WTC11 (cell line): Measurements from ENCODE around the gene PAQR4. TPM values are rescaled to one million over a fixed set of nuclear protein-coding genes. Genes with fewer than 3 reads are reported as not detected.

Experiments
- ATAC-seq: fragments of 200-7000 bp; cut with Tn5 transposase; 2 replicates; pipeline ENCODE4 v1.10.0; 2021; ENCODE audit warnings: mild to moderate bottlenecking, moderate library complexity
- CTCF ChIA-PET: fragments of 300-600 bp; sonication (Branson Sonifier 250); formaldehyde crosslinking; loops from one replicate; lab custom pipeline; 2021; ENCODE audit warnings: antibody characterized with exemption; lab: Charles Lee
- POLR2A ChIA-PET: fragments of 350-600 bp; sonication (Branson Sonifier 250); formaldehyde crosslinking; loops from one replicate; lab custom pipeline; 2021; ENCODE audit warnings: antibody characterized with exemption; lab: Charles Lee
- DNase-seq: peaks from one replicate; pipeline ENCODE4 v3.0.0; 2021; ENCODE audit warnings: low spot score
- H3K27ac Mint-ChIP-seq: 2 replicates; pipeline ENCODE4 v1.8.0; 2021; ENCODE audit warnings: mixed read lengths
- H3K27me3 Mint-ChIP-seq: 2 replicates; pipeline ENCODE4 v1.8.0; 2021; ENCODE audit warnings: low read depth, mild to moderate bottlenecking, moderate library complexity, mixed read lengths
- H3K36me3 Mint-ChIP-seq: 2 replicates; pipeline ENCODE4 v1.8.0; 2021; ENCODE audit warnings: mixed read lengths
- H3K4me1 Mint-ChIP-seq: 2 replicates; pipeline ENCODE4 v1.8.0; 2022; ENCODE audit warnings: mixed read lengths
- H3K4me3 Mint-ChIP-seq: 2 replicates; pipeline ENCODE4 v1.8.0; 2021; ENCODE audit warnings: mild to moderate bottlenecking, moderate library complexity, mixed read lengths
- H3K9me3 Mint-ChIP-seq: 2 replicates; pipeline ENCODE4 v1.8.0; 2021; ENCODE audit warnings: mixed read lengths
- ATF1 ChIP-seq: sonication (generic); formaldehyde crosslinking; IDR thresholded peaks from 2 replicates; pipeline ENCODE4 v1.8.1; 2023; ENCODE audit warnings: mild to moderate bottlenecking, moderate library complexity, missing genetic modification reagents
- ELF4 ChIP-seq: sonication (generic); formaldehyde crosslinking; IDR thresholded peaks from 2 replicates; pipeline ENCODE4 v1.8.1; 2022; ENCODE audit warnings: low read depth, mild to moderate bottlenecking, moderate library complexity, missing genetic modification reagents
- EMX1 ChIP-seq: fragments of 250-450 bp; sonication (Bioruptor Pico); IDR thresholded peaks from 2 replicates; pipeline ENCODE4 v1.8.0; 2021; ENCODE audit warnings: mild to moderate bottlenecking
- FOXK1 ChIP-seq: sonication (generic); formaldehyde crosslinking; IDR thresholded peaks from 2 replicates; pipeline ENCODE4 v1.8.0; 2022; ENCODE audit warnings: mild to moderate bottlenecking, moderate library complexity, missing genetic modification reagents
- GABPB1 ChIP-seq: sonication (generic); formaldehyde crosslinking; IDR thresholded peaks from 2 replicates; pipeline ENCODE4 v1.8.1; 2023; ENCODE audit warnings: mild to moderate bottlenecking, missing genetic modification reagents
- JAZF1 ChIP-seq: fragments of 250-450 bp; sonication (Bioruptor Pico); IDR thresholded peaks from 2 replicates; pipeline ENCODE4 v1.9.0; 2021; ENCODE audit warnings: moderate library complexity, mild to moderate bottlenecking, inconsistent platforms
- JUN ChIP-seq: sonication (generic); formaldehyde crosslinking; IDR thresholded peaks from 2 replicates; pipeline ENCODE4 v1.8.0; 2023; ENCODE audit warnings: mild to moderate bottlenecking, missing genetic modification reagents
- NFE2L1 ChIP-seq: sonication (generic); formaldehyde crosslinking; IDR thresholded peaks from 2 replicates; pipeline ENCODE4 v1.8.1; 2023; ENCODE audit warnings: missing genetic modification reagents
- NFYB ChIP-seq: sonication (generic); formaldehyde crosslinking; conservative IDR thresholded peaks from 2 replicates; pipeline ENCODE4 v1.8.0; 2022; ENCODE audit warnings: low read depth, missing genetic modification reagents
- NR3C1 ChIP-seq: sonication (generic); formaldehyde crosslinking; conservative IDR thresholded peaks from 2 replicates; pipeline ENCODE4 v1.8.1; 2023; ENCODE audit warnings: low read depth, mild to moderate bottlenecking, missing genetic modification reagents
- OVOL2 ChIP-seq: fragments of 250-450 bp; sonication (Bioruptor Pico); IDR thresholded peaks from 2 replicates; pipeline ENCODE4 v1.9.0; 2021; ENCODE audit warnings: mild to moderate bottlenecking, borderline replicate concordance
- PRRX2 ChIP-seq: fragments of 250-450 bp; sonication (Bioruptor Pico); IDR thresholded peaks from 2 replicates; pipeline ENCODE4 v1.8.0; 2021; ENCODE audit warnings: mild to moderate bottlenecking
- RELA ChIP-seq: sonication (generic); formaldehyde crosslinking; IDR thresholded peaks from 2 replicates; pipeline ENCODE4 v1.8.1; 2022; ENCODE audit warnings: missing genetic modification reagents, mild to moderate bottlenecking, borderline replicate concordance
- SMAD3 ChIP-seq: sonication (generic); formaldehyde crosslinking; IDR thresholded peaks from 2 replicates; pipeline ENCODE4 v1.8.0; 2022; ENCODE audit warnings: missing genetic modification reagents, mild to moderate bottlenecking, borderline replicate concordance
- TCF7 ChIP-seq: sonication (generic); formaldehyde crosslinking; IDR thresholded peaks from 2 replicates; pipeline ENCODE4 v1.8.0; 2022; ENCODE audit warnings: mild to moderate bottlenecking, low read depth, missing genetic modification reagents, moderate library complexity
- ZBTB21 ChIP-seq: sonication (generic); formaldehyde crosslinking; IDR thresholded peaks from 2 replicates; pipeline ENCODE4 v1.8.1; 2023; ENCODE audit warnings: mild to moderate bottlenecking, missing genetic modification reagents, borderline replicate concordance
- ZNF219 ChIP-seq: sonication (generic); formaldehyde crosslinking; IDR thresholded peaks from 2 replicates; pipeline ENCODE4 v1.8.0; 2023; ENCODE audit warnings: missing genetic modification reagents, mild to moderate bottlenecking, borderline replicate concordance
- ZNF232 ChIP-seq: sonication (generic); formaldehyde crosslinking; IDR thresholded peaks from 2 replicates; pipeline ENCODE4 v1.8.0; 2022; ENCODE audit warnings: mild to moderate bottlenecking, missing genetic modification reagents
- ZNF317 ChIP-seq: sonication (generic); formaldehyde crosslinking; IDR thresholded peaks from 2 replicates; pipeline ENCODE4 v1.8.1; 2023; ENCODE audit warnings: low read depth, mild to moderate bottlenecking, moderate library complexity, missing genetic modification reagents, borderline replicate concordance
- ZNF396 ChIP-seq: fragments of 250-450 bp; sonication (Bioruptor Pico); IDR thresholded peaks from 2 replicates; pipeline ENCODE4 v1.8.0; 2021; ENCODE audit warnings: mild to moderate bottlenecking, moderate library complexity, borderline replicate concordance
- total RNA-seq: library from RNA; stranded (reverse); gene quantifications from 3 replicates; pipeline ENCODE4 v1.2.3, GENCODE V29; 2021
- TF ChIP-seq, protein P1 (sequence below): sonication (generic); formaldehyde crosslinking; IDR thresholded peaks from 2 replicates; pipeline ENCODE4 v1.8.1; 2023; ENCODE audit warnings: mild to moderate bottlenecking, missing genetic modification reagents, moderate library complexity
- TF ChIP-seq, protein P2 (sequence below): sonication (generic); formaldehyde crosslinking; IDR thresholded peaks from 2 replicates; pipeline ENCODE4 v1.8.1; 2023; ENCODE audit warnings: mild to moderate bottlenecking, missing genetic modification reagents
- TF ChIP-seq, protein P3 (sequence below): sonication (generic); formaldehyde crosslinking; IDR thresholded peaks from 2 replicates; pipeline ENCODE4 v1.8.0; 2022; ENCODE audit warnings: mild to moderate bottlenecking, missing genetic modification reagents
- TF ChIP-seq, protein P4 (sequence below): fragments of 250-450 bp; sonication (Bioruptor Pico); IDR thresholded peaks from 2 replicates; pipeline ENCODE4 v1.8.0; 2021; ENCODE audit warnings: mild to moderate bottlenecking
- TF ChIP-seq, protein P5 (sequence below): sonication (generic); formaldehyde crosslinking; IDR thresholded peaks from 2 replicates; pipeline ENCODE4 v1.8.0; 2022; ENCODE audit warnings: mild to moderate bottlenecking, missing genetic modification reagents
- TF ChIP-seq, protein P6 (sequence below): fragments of 250-450 bp; sonication (Bioruptor Pico); IDR thresholded peaks from 2 replicates; pipeline ENCODE4 v1.9.0; 2021; ENCODE audit warnings: moderate library complexity, mild to moderate bottlenecking, inconsistent platforms, borderline replicate concordance

PAQR4 gene
- total RNA-seq, 1 experiment from 2014 or later, result 32.4 TPM

DNA sequence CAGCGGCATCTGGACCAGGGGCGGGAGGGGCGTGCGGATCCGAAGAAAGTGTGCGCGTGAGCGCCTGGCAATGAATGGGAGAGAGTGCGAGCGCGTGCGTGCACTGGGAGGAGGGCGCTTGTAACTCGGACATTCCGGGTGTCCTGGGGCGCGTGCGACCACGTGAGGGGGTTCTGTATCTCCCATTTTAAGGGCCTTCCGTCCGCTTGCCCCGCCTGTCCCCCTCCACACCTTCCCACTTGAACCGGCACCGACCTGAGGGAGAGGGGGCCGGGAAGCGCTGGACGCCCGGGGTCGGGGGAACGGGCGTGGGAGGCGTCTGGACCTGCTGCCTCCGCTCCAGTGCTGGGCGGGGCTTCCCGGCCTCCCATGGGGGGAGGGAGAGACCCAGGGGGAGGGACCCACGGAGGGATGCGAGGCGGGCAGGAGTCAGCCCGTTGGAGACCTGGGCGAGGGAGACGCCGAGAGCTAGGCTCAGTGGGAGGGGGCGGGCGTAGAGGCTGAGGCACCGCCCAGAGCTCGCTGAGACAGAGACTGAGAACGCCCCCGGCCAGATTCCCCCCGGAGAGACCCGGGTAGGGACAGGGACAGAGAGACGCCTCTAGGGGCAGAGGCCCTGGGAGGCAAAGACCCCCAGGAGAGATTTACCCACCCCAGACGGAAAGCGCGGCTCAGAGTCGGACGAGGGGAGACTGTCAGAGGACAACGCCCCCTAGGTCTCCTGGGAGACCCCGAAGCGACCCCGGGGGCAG, 5.2 kb upstream of the PAQR4 start, which contains the start of gene KREMEN2 (continued):
- TF ChIP-seq, protein P1, sequence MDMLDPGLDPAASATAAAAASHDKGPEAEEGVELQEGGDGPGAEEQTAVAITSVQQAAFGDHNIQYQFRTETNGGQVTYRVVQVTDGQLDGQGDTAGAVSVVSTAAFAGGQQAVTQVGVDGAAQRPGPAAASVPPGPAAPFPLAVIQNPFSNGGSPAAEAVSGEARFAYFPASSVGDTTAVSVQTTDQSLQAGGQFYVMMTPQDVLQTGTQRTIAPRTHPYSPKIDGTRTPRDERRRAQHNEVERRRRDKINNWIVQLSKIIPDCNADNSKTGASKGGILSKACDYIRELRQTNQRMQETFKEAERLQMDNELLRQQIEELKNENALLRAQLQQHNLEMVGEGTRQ (CRISPR knock-in tag), result peak; percentile 78
- 0 out of 2 replicates have a peak, but pooled peaks have one; percentile 57 for TF ChIP-seq ZNF219 (CRISPR knock-in tag)
- TF ChIP-seq, protein P2, sequence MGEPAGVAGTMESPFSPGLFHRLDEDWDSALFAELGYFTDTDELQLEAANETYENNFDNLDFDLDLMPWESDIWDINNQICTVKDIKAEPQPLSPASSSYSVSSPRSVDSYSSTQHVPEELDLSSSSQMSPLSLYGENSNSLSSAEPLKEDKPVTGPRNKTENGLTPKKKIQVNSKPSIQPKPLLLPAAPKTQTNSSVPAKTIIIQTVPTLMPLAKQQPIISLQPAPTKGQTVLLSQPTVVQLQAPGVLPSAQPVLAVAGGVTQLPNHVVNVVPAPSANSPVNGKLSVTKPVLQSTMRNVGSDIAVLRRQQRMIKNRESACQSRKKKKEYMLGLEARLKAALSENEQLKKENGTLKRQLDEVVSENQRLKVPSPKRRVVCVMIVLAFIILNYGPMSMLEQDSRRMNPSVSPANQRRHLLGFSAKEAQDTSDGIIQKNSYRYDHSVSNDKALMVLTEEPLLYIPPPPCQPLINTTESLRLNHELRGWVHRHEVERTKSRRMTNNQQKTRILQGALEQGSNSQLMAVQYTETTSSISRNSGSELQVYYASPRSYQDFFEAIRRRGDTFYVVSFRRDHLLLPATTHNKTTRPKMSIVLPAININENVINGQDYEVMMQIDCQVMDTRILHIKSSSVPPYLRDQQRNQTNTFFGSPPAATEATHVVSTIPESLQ, result no peak

DNA sequence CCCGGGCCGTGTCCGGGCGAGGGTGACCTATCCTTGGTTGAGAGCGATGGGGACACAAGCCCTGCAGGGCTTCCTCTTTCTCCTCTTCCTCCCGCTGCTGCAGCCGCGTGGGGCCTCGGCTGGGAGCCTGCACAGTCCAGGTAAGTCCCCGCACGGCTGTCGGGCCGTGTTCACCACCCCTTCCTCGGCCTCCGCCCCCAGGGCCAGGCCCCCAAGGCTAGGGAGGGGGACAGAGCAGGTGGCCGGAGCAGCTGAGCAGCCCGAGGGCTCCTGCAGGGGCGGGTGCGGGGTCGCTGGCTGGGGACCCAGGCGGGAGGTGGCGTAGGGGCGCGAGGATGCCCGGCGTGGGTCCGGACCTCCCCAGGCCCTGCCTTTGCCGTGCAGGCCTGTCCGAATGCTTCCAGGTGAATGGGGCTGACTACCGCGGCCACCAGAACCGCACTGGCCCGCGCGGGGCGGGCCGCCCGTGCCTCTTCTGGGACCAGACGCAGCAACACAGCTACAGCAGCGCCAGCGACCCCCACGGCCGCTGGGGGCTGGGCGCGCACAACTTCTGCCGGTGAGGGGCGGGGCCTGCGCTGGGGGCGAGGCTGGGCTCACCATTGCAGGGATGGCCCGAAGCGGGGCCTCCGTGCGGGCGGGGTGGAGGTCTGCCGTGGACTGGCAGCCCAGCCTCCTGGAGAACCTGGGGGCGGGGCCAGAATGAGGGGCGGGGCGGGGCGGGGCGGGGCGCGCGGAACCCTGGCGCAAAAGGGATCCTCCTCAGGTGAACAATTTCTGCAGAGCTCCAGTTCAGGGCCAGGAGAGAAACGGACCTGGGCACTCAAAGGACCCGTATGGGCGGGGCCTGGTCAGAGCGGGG, 4.4 kb upstream of the PAQR4 start:
- ChIA-PET POLR2A (interaction anchor here (0.9 to 1.2 kb wide), 6 partner anchors 9 to 60 kb away, joined by 3 to 6 read pairs (median 4); partner anchors contain the start of gene PKMYT1), CTCF (interaction anchor here (0.6 to 5.4 kb wide), 39 partner anchors 8 to 635 kb away, joined by 3 to 43 read pairs (median 4); partner anchors contain the start of genes FLYWCH1, FLYWCH2, PKMYT1 and PRSS21)
- Mint-ChIP-seq H3K27ac (no peak overlapping the region), H3K27me3 (peaks cover 38% of the 10 kb centered on the region), H3K36me3 (no peaks in the 10 kb centered on the region), H3K4me3 (peak overlapping the region; percentile 89), H3K4me1 (peaks cover 15% of the 10 kb centered on the region), H3K9me3 (no peaks in the 10 kb centered on the region)
- ATAC-seq (peak; percentile 56), DNase-seq (peak; percentile 98)
- TF ChIP-seq, protein P1 (CRISPR knock-in tag), result no peak
- TF ChIP-seq, protein P3, sequence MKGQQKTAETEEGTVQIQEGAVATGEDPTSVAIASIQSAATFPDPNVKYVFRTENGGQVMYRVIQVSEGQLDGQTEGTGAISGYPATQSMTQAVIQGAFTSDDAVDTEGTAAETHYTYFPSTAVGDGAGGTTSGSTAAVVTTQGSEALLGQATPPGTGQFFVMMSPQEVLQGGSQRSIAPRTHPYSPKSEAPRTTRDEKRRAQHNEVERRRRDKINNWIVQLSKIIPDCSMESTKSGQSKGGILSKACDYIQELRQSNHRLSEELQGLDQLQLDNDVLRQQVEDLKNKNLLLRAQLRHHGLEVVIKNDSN, result peak; percentile 23; the same call in 1 of the 2 replicates
- TF ChIP-seq ELF4 (no peak), OVOL2 (CRISPR knock-in tag) (no peak), ZNF317 (CRISPR knock-in tag) (no peak), PRRX2 (CRISPR knock-in tag) (no peak), TCF7 (CRISPR knock-in tag) (no peak), GABPB1 (no peak), ZNF232 (CRISPR knock-in tag) (no peak), SMAD3 (CRISPR knock-in tag) (no peak), RELA (no peak), EMX1 (CRISPR knock-in tag) (no peak), ZNF396 (CRISPR knock-in tag) (no peak), ATF1 (CRISPR knock-in tag) (no peak), NFE2L1 (CRISPR knock-in tag) (no peak), NFYB (CRISPR knock-in tag) (no peak), ZNF219 (CRISPR knock-in tag) (no peak), FOXK1 (0 out of 2 replicates have a peak, but pooled peaks have one; percentile 20), ZBTB21 (CRISPR knock-in tag) (no peak), JUN (CRISPR knock-in tag) (no peak), JAZF1 (CRISPR knock-in tag) (no peak), NR3C1 (CRISPR knock-in tag) (no peak)
- TF ChIP-seq, protein P4, sequence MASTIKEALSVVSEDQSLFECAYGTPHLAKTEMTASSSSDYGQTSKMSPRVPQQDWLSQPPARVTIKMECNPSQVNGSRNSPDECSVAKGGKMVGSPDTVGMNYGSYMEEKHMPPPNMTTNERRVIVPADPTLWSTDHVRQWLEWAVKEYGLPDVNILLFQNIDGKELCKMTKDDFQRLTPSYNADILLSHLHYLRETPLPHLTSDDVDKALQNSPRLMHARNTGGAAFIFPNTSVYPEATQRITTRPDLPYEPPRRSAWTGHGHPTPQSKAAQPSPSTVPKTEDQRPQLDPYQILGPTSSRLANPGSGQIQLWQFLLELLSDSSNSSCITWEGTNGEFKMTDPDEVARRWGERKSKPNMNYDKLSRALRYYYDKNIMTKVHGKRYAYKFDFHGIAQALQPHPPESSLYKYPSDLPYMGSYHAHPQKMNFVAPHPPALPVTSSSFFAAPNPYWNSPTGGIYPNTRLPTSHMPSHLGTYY (CRISPR knock-in tag), result no peak
- TF ChIP-seq, protein P5, sequence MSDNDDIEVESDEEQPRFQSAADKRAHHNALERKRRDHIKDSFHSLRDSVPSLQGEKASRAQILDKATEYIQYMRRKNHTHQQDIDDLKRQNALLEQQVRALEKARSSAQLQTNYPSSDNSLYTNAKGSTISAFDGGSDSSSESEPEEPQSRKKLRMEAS (CRISPR knock-in tag), result peak; percentile 65
- TF ChIP-seq, protein P6, sequence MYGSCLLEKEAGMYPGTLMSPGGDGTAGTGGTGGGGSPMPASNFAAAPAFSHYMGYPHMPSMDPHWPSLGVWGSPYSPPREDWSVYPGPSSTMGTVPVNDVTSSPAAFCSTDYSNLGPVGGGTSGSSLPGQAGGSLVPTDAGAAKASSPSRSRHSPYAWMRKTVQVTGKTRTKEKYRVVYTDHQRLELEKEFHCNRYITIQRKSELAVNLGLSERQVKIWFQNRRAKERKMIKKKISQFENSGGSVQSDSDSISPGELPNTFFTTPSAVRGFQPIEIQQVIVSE (CRISPR knock-in tag), result no peak
